HG03025 (cell line): ENCODE data around the gene FANK1.
"Not testable (repeated sequence)": the region's sequence is repeated elsewhere in the genome, so short reads cannot be mapped to it uniquely, and the experiment has no call there.

ENCODE experiments used
- ATAC-seq: cut with Tn5 transposase; IDR thresholded peaks from one replicate; pipeline ENCODE4 v1.9.1; 2021; ENCODE audit warnings: mild to moderate bottlenecking, moderate library complexity; ENCODE audit not compliant: unreplicated experiment, low FRiP score

FANK1 gene

GRCh38 chr10:126016156-126016805 is 119.9 kb downstream of the FANK1 start:
- ATAC-seq = no peak

- no peak for ATAC-seq
Observed at GRCh38 chr10:126016882-126017281, 120.5 kb downstream of the FANK1 start.

- no peak for ATAC-seq
Observed at GRCh38 chr10:126017961-126018560, 121.7 kb downstream of the FANK1 start.

- no peak for ATAC-seq
Observed at GRCh38 chr10:126021833-126022500, 125.6 kb downstream of the FANK1 start.

GRCh38 chr10:126022841-126023240 is 126.5 kb downstream of the FANK1 start:
- no peak for ATAC-seq

- ATAC-seq = no peak
Observed at GRCh38 chr10:126027692-126028091, 131.3 kb downstream of the FANK1 start.

GRCh38 chr10:126029999-126030398 is 133.6 kb downstream of the FANK1 start:
- ATAC-seq = no peak

GRCh38 chr10:126034586-126034985 is 138.2 kb downstream of the FANK1 start:
- no peak for ATAC-seq

- ATAC-seq = no peak
Observed at GRCh38 chr10:126036515-126036914, 140.2 kb downstream of the FANK1 start.

GRCh38 chr10:126037946-126038345 is 141.6 kb downstream of the FANK1 start:
- no peak for ATAC-seq

GRCh38 chr10:126041117-126041516 is 144.8 kb downstream of the FANK1 start:
- no peak for ATAC-seq

GRCh38 chr10:126041804-126042231 is 145.5 kb downstream of the FANK1 start:
- peak; percentile 97 for ATAC-seq

- no peak for ATAC-seq
Observed at GRCh38 chr10:126042354-126042753, 146.0 kb downstream of the FANK1 start.

GRCh38 chr10:126042906-126043305 is 146.5 kb downstream of the FANK1 start:
- ATAC-seq = no peak

- ATAC-seq = no peak
Observed at GRCh38 chr10:126043389-126043788, 147.0 kb downstream of the FANK1 start.

GRCh38 chr10:126045861-126046260 is 149.5 kb downstream of the FANK1 start:
- ATAC-seq = no peak

GRCh38 chr10:126046831-126047230 is 150.5 kb downstream of the FANK1 start:
- ATAC-seq = no peak

- ATAC-seq = not testable (repeated sequence)
Observed at GRCh38 chr10:126047749-126048148, 151.4 kb downstream of the FANK1 start.

- no peak for ATAC-seq
Observed at GRCh38 chr10:126049759-126050700, 153.7 kb downstream of the FANK1 start.

- no peak for ATAC-seq
Observed at GRCh38 chr10:126052171-126052570, 155.8 kb downstream of the FANK1 start.

- no peak for ATAC-seq
Observed at GRCh38 chr10:126054191-126054590, 157.8 kb downstream of the FANK1 start.
